ENCODE data around the gene OR1M1.

- no peak for TF ChIP-seq EP300 (IDR thresholded peaks at IDR 0.05)
- no peak for TF ChIP-seq CTCF (IDR thresholded peaks at IDR 0.05)
- no peak for TF ChIP-seq POLR2AphosphoS5 (IDR thresholded peaks at IDR 0.05)
- no peak for TF ChIP-seq POLR2A (IDR thresholded peaks at IDR 0.05)
These were observed 58.1 kb downstream of the OR1M1 start for GRCh38 chr19:9144920-9145319.

Data from stomach (tissue), 4 donors.